Stimulated activated CD4-positive, alpha-beta T cell treated with anti-CD3 and anti-CD28 coated beads, Interleukin-1b, Interleukin-23, amount 100 ng/mL, for 24 hours (primary cell): ENCODE results near the gene CIAO2B.
"Not testable (repeated sequence)": the region's sequence is repeated elsewhere in the genome, so short reads cannot be mapped to it uniquely, and the experiment has no call there.

Source experiments
- DNase-seq, 4 experiments: peaks; one replicate each; pipeline ENCODE4 v3.0.0-alpha.2; 2020; ENCODE audit warnings: low read depth in 4 of 4, low spot score in 1 of 4

CIAO2B gene

GRCh38 chr16:66904846-66905632 lies 29.2 kb downstream of the CIAO2B start:
- DNase-seq: no peak

DNA sequence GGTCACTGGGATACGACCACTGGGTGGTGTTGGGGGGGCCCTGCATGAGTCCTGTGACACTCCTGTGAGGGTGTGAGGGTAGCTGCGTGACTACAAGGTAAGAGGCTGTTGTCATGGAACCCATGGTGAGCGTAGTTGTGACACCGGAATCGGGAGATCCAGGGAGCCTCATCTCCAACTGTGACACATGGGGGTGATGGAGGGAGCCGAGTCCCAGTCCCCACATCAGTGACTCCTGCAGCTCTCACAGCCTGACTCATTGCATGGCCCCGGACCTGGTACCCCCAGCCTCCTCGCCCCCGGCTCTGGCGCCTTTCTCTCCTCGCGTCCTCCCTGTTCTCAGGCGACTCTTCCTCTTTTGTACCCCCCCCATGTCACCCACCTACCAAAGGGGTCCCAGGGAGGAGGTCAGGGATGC lies 29.8 kb downstream of the CIAO2B start:
- no peak for DNase-seq

GRCh38 chr16:66903544-66904427 lies 30.4 kb downstream of the CIAO2B start:
- no peak for DNase-seq

DNA sequence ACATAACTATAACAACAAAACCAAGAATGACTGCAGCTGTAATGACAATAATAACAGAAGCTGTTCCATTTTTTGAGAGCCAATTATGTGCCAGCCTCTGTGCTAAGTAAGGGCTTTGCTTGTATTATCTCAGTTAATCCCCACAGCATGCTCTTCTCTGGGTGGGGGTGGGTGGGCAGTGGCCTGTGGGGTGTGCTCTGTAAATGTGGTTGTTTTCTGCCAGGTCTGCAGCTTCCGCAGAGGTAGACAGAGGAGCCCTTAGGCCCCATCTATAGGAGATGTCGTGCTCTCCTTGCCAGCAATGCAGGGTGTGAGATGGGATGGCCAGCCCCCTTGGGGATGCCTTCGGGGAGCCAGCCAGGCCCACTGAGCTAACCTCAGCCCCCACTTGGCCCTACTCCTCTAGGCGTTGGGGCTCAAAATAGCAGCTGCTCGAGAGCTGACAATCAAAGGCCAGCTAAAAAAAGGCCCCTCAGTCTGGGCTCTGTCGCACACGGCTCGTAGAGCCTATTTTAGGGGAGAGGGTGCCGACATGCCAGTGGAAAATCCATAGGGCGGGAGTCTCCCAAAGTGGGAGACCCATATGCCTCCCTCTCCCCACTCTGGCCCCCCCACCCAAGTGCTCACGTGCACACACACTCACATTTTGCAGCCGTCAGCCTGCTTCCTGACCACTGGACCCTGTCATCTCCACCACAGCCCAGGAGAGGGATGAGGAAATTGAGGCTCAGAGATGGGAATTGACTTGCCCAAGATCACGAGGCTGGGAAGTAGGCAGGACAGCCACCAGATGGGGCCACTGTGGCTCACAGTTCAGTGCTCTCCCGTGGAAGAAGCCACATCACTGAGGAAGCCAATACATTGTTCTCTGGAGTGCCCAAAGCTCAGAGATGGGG lies 31.3 kb downstream of the CIAO2B start:
- no peak for DNase-seq

GRCh38 chr16:66901626-66902025 lies 32.6 kb downstream of the CIAO2B start:
- DNase-seq: no peak

GRCh38 chr16:66900721-66901441 lies 33.3 kb downstream of the CIAO2B start:
- DNase-seq: no peak

DNA sequence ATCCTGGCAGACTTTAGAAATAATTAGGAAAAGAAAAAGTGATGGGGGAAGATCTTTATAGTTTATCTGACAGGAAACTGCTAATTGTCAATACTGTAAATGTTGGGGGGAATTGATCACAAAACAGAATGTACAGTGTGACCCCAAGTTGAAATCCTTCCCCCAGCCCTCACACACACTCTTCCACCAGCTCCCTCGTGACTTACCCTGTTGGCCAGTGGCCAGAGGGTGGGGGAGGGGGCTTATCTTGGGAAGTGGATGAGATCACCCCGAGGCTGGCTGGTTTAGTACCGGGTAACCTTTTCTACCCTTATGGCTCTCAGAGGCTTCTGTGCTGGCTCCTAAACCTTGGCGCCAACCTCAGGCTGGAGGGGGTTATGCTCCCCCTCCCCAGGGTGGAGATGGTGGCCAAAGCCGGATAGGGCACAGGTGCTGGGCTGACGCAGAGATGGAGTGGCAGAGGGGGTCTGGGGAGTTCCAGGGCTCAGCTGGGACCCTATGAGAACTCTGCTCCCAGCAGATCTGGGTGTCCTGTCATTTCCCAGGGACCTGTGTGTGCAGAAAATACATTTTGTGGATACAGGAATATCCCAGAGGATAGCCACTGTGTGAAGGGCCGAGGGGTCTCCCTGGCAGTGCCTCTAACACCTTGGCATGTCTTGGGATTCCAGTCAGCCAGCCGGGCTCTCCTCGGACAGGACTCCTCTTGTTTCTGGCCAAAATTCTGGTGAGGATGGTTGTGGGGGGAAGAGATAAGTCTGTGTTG lies 34.1 kb downstream of the CIAO2B start:
- no peak for DNase-seq

DNA sequence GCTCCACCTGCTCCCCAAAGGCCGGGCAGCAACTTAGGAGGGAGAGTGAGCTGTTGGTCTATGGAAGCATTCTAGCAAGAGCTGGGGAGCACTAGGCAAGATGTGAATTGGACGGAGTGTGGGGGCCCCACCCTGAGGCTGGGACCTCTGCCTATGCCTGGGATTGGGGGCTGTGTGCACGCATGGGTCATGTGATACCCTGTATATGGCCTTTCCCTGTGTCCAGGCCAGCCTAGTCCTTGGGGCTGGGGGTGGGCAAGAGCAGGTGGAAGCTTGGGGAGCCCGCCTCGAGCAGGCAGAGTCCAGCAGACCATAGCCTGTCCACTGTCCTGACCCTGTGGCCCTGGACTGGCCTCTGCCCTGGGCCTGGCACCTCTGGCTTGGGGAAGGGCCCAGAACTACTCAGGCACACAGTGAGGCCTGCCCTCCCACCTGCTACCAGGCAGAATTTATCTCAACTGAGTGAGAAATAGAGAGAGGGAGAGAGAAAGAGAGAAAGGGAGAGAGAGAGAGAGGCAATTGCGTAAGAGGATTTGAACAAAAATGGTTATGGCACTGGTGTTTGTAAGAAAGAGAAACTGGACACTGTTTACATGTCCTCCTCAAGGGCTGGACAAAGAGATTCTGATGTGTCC lies 34.8 kb downstream of the CIAO2B start:
- no peak for DNase-seq

DNA sequence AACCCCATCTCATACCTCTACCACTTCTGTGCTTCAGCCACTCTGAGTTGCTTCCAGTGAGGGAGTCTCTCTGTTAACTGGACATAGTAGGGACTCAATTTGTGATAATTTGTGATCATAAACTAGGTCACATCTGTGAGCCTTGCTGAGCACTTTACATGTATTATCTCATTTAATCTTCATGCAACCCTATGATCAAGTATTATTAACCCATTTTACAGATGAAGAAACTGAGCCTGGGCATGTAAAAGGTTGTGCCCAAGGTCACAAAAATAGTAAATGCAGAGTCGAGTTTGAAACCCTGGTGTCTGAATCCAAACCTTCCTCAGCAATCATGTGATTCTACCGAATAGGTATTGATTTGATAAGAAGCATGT lies 35.3 kb downstream of the CIAO2B start:
- DNase-seq: no peak

DNA sequence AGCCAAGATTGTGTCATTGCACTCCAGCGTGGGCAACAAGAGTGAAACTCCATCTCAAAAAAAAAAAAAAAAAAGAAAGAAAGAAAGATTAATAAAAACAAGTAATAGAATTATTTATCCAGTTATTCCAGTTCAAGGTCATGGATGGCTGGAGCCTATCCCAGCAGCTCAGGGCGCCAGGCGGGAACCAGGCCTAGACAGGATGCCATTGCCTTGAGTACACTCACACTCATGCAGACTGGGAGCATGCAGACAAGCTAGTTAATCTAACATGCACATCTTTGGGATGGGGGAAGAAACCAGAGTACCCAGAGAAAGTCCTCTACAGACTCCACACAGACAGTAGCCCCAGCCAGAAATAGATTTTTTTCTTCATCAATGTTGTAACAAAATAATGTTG lies 36.0 kb downstream of the CIAO2B start:
- DNase-seq: no peak

DNA sequence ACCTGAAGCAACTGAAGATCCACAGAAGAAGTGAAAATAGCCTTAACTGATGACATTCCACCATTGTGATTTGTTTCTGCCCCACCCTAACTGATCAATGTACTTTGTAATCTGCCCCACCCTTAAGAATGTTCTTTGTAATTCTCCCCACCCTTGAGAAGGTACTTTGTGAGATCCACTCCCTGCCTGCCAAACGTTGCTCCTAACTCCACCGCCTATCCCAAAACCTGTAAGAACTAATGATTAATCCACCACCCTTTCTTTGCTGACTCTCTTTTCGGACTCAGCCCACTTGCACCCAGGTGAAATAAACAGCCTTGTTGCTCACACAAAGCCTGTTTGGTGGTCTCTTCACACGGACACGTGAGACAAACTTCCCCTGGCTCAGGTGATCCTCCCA lies 37.5 kb downstream of the CIAO2B start:
- DNase-seq: not testable (repeated sequence)

DNA sequence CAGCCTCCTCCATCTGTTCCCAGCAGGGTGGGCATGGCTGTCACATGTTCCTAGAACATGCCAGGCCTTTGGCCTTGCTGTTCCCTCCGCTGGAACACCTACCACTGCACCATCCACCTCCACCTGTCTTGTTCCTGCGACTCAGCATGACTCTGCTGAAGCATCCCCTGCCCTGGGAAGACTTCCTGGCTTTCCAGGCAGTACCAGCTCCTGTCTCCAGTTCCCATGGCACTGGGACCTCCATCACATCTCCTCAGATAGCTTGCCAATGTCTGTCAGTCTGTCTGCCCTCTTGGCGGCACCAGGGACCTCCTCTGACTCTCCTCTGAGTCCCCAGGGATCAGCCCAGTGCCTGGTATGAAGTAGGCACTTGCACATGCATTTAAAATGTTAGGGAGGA lies 38.2 kb downstream of the CIAO2B start:
- DNase-seq: no peak

GRCh38 chr16:66895689-66895979 lies 38.6 kb downstream of the CIAO2B start:
- no peak for DNase-seq

DNA sequence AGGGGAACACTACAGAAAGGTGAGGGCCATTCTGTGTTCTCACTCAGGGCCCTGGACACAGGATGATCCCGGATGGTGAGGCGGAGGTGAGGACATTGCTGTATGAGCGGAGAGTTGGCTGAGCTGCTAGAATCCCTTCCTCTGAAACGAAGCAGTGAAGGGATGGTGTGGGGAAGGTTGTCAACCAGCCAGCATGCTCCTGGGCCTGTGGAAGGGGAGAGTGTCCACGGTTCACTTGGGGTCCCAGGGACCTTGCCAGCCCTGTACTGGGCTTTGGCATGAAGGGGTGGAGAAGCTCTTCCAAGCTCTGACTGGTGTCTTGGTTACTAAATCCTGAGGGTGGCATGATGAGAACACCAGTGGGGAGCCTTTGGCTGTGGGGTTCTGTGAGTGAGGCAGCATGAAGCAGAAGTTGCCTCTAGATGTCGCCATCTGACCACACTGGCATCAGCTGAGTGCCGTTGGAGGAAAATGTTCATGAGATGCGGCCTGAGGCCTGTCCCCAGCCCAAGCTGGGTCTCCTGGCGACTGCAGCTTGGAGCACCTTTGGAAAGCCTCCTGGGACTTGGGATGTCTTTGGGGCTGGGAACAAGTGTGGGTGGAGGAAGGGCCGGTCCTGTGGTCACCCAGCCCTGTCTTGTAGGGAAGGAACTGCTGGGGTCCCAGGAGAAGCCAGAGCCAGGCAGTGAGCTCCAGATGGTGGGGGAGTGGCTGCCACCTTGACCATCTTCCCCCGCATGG lies 39.1 kb downstream of the CIAO2B start:
- DNase-seq: peak in 2 of 4 experiments; percentile 27 to 40

- no peak for DNase-seq
Measured at GRCh38 chr16:66894055-66894454, 40.1 kb downstream of the CIAO2B start.

- no peak for DNase-seq
Measured at GRCh38 chr16:66891797-66892196, 42.4 kb downstream of the CIAO2B start.

GRCh38 chr16:66891360-66891759 lies 42.8 kb downstream of the CIAO2B start:
- no peak for DNase-seq

- DNase-seq: no peak
Measured at GRCh38 chr16:66890799-66891198, 43.4 kb downstream of the CIAO2B start.

DNA sequence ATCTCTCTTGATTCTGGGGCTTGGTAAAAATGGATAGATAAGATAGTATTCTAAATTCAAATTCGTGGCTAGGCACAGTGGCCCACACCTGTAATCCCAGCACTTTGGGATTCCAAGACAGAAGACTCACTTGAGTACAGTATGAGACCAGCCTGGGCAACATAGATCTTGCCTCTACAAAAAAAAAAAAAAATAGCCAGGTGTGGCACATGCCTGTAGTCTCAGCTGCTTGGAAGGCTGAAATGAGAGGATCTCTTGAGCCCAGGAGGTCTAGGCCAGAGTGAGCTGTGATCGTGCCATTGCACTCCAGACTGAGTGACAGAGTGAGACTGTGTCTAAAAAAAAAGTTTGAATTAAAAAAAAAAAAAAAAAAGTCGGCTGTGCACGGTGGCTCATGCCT lies 44.6 kb downstream of the CIAO2B start:
- no peak for DNase-seq
